ENCODE results near the gene ARID1A.
"Not testable (repeated sequence)": the region's sequence is repeated elsewhere in the genome, so short reads cannot be mapped to it uniquely, and the experiment has no call there.

Gene ARID1A

GRCh38 chr1:26788836-26789611 lies 93.2 kb downstream of the ARID1A start:
- peak; percentile 89 for DNase-seq

GRCh38 chr1:26789612-26789865 lies 93.7 kb downstream of the ARID1A start:
- DNase-seq, result no peak

DNA sequence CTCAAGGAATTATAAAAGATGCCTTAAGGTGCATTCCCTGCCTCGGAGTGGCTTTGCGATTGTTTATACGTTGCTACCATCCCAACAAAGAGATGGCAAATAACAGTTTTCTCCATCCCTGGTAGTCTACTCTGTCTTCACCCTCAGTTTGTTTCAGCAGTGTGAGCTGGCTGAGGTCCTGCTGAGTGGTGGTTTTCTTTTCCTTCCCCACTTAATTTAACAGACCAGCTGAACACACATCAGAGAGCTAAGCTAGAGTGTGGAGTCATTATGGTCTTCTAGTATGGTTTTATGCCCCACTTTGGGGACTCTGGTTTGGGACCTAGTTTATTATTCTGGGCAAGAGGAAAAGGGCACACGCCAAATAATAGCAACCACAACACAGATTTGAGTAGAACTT lies 94.1 kb downstream of the ARID1A start:
- DNase-seq, result no peak

DNA sequence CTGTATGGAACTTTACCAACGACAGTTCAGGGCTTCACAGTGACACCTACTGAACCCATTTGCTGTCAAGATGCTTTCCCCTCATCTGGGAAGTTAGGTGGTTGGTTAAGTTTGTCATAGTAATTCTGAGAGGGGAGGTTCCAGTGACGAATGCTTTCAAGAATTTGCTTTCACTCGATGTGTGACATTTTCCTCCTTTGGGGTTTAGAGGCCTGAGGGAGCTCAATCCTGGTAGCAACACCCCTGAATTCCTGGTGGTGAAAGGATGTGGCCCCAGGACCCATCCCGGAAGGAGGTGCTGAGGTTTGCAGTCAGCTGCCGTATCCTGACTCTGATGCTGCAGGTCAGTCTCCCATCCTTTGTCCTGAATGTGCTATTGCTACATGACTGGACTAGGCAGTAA lies 94.7 kb downstream of the ARID1A start:
- DNase-seq, result no peak

GRCh38 chr1:26791148-26791547 lies 95.3 kb downstream of the ARID1A start:
- no peak for DNase-seq

DNA sequence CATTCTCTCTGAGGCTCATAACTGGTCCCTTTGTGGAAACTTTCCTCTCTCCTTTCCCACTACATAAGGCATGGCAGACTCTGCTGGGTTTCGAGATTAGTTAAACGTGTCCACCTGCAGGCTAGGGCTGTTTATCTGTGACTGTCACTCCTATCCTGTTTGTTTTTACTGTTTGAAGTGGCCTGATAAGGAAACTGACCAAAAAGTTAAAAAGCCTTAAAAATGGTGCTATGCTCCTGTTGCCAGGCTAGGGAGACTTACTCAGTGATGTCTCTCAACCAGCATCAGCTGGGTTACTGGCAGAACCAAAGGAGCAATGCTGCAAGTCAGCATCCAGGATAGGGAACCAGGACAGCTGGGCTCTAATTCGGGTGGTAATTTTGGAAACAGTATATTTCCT lies 95.8 kb downstream of the ARID1A start:
- no peak for DNase-seq

GRCh38 chr1:26792924-26793323 lies 97.1 kb downstream of the ARID1A start:
- no peak for DNase-seq

DNA sequence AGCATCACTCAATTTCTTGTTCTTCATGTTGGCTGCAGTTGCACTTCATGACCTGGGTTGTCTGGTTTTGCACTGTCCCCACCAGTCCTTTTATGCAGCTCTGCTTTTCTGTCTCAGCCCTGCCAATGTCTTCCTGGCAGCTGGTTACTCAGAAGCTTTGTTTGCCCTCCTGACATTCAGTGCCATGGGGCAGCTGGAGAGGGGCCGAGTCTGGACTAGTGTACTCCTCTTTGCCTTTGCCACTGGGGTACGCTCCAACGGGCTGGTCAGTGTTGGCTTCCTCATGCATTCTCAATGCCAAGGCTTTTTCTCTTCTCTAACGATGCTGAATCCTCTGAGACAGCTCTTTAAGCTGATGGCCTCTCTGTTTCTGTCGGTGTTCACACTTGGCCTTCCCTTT lies 98.6 kb downstream of the ARID1A start:
- DNase-seq, result no peak

DNA sequence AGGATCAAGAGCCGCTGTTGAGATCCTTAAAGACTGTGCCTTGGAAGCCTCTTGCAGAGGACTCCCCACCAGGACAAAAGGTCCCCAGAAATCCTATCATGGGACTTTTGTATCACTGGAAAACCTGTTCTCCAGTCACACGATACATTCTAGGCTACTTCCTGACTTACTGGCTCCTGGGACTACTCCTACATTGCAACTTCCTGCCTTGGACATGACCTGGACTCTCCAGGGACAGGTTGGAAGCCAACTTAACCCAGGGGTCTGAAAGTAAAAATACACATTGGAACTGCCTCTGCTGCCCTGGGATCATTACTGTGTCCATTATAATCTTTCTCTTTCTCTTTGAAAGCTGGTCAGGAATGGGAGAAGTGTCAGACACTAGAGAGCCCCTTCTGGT lies 101.8 kb downstream of the ARID1A start:
- no peak for DNase-seq

- peak; percentile 75 for DNase-seq
Measured at GRCh38 chr1:26799479-26800142, 103.8 kb downstream of the ARID1A start.

GRCh38 chr1:26803932-26804331 lies 108.1 kb downstream of the ARID1A start:
- not testable (repeated sequence) for DNase-seq

GRCh38 chr1:26810105-26810504 lies 114.3 kb downstream of the ARID1A start:
- DNase-seq, result peak; percentile 33

- DNase-seq, result no peak
Measured at GRCh38 chr1:26811057-26811456, 115.2 kb downstream of the ARID1A start.

GRCh38 chr1:26811708-26812107 lies 115.9 kb downstream of the ARID1A start:
- no peak for DNase-seq

DNA sequence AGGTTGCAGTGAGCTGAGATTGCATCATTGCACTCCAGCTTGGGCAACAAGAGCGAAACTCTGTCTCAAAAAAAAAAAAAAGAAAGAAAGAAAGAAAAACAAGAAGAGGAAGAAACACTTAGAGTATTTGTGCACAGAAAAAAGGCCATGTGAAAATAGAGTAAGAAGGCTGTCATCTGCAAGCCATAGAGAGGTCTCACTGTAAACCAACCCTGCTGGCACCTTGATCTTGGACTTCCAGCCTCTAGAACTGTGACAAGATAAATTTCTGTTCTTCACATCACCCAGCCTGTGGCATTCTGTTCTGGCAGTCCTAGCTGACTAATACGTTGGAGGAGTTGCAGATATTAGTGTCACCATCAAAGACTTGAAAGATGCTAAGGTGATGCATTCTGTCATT lies 118.6 kb downstream of the ARID1A start:
- DNase-seq, result no peak

DNA sequence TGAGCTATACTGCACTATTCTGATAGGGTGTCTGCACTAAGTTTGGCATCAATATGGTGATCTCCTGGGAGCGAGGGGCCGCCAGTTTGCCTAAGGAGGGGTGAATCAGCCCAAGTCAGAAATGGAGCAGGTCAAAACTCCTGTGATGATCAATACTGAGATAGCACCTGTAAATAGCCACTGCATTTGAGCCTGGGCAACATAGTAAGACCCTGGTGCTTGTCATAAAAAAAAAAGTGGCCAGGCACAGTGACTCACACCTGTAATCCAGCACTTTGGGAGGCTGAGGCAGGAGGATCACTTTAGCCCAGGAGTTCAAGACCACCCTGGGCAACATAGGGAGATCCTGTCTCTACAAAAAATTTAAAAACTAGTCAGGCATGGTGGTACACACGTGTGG lies 119.1 kb downstream of the ARID1A start:
- no peak for DNase-seq

DNA sequence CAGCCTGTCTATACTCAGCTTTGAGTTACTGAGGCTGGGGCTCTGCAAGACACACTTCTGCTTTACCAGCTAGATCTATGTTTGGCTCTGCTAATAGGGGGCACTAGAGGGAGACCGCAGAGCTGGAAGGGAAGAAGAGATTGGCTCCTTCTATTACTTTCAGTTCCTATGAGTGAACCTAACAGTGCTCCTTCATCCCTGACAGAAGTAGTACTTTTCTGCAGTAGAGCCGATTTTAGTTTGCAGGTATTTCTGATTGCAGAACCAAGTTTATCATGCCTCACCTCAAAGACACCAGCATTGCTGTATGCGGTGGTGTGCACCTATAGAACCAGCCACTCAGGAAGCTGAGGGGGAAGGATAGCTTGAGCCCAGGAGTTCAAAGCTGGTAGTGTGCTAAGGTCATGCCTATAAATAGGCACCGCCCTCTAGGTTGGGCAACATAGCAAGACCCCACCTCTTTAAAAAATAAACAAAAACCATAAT lies 125.0 kb downstream of the ARID1A start:
- peak; percentile 25 for DNase-seq

- no peak for DNase-seq
Measured at GRCh38 chr1:26822737-26823395, 127.1 kb downstream of the ARID1A start.

DNA sequence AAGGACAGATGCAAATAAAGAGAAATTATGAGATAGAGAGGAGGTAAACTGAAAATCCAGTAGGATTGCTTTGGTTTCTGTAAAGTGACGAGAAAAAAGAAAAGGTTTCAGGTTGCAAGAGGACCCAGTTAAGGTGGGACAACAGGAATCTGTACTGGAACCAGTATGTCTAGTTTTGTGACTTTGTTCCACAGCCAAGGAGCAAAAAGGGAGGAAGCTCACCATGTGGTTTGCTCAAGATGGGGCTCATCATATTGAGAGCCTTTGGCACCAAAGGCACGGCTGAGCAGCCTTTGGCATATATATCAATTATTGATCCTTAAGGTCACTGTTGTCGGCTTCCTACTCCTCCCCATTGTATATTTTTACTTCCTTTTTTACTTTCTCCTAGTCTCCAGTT lies 128.9 kb downstream of the ARID1A start:
- no peak for DNase-seq

GRCh38 chr1:26826261-26827105 lies 130.7 kb downstream of the ARID1A start, which contains the start of gene ZDHHC18:
ZDHHC18 (plus strand) TSS chr1:26826688; CDS start chr1:26826805, 117 bp downstream.
- DNase-seq, result peak; percentile 72

- no peak for DNase-seq
Measured at GRCh38 chr1:26827106-26827604, 131.3 kb downstream of the ARID1A start.

- no peak for DNase-seq
Measured at GRCh38 chr1:26827663-26828062, 131.8 kb downstream of the ARID1A start.

All from midbrain (tissue), 1 donor.